Measurements from ENCODE around the gene ELAVL1. TPM values are rescaled to one million over a fixed set of nuclear protein-coding genes. Genes with fewer than 3 reads are reported as not detected.

ELAVL1 gene
- total RNA-seq, 4 donors from 2014 or later: 25.7 to 44.6 (median 34.5) TPM

- Histone ChIP-seq H3K36me3 (no peaks in the 10 kb centered on the region), H3K27me3 (no peaks in the 10 kb centered on the region), H3K4me3 (no peak overlapping the region), H3K9me3 (no peaks in the 10 kb centered on the region), H3K27ac (no peak overlapping the region), H3K4me1 (no peaks in the 10 kb centered on the region)
- no peak for DNase-seq
- TF ChIP-seq POLR2A (IDR thresholded peaks at IDR 0.05) (no peak), CTCF (IDR thresholded peaks at IDR 0.05) (no peak)
- intact Hi-C loops (cut with DNase I): no loop called here
- 88 to 89% methylated on average over 8 of the region's 8 CpGs for WGBS, 2 donors
These were observed 15.9 kb upstream of the ELAVL1 start for GRCh38 chr19:8021374-8021773.

- intact Hi-C loops (cut with DNase I): no loop called here
- no peak for DNase-seq
These were observed 15.2 kb upstream of the ELAVL1 start for GRCh38 chr19:8020681-8021080.

GRCh38 chr19:8017808-8018207 lies 12.4 kb upstream of the ELAVL1 start:
- intact Hi-C loops (cut with DNase I): no loop called here
- 73 to 79% methylated on average over 14 of the region's 14 CpGs for WGBS, 2 donors
- no peak for TF ChIP-seq POLR2A (IDR thresholded peaks at IDR 0.05)
- no peak for TF ChIP-seq CTCF (IDR thresholded peaks at IDR 0.05)

More at GRCh38 chr19:8020681-8021080, 15.2 kb upstream of the ELAVL1 start:
- no peak overlapping the region for H3K27ac ChIP-seq
- H3K4me1 ChIP-seq: no peaks in the 10 kb centered on the region
- 79 to 90% methylated on average over 7 of the region's 9 CpGs for WGBS, 2 donors
- no peak overlapping the region for H3K4me3 ChIP-seq
- no peaks in the 10 kb centered on the region for H3K9me3 ChIP-seq
- H3K27me3 ChIP-seq: no peaks in the 10 kb centered on the region
- no peaks in the 10 kb centered on the region for H3K36me3 ChIP-seq
- TF ChIP-seq POLR2A (IDR thresholded peaks at IDR 0.05): no peak
- TF ChIP-seq CTCF (IDR thresholded peaks at IDR 0.05): no peak

GRCh38 chr19:8004723-8005513 lies 523 bp downstream of the ELAVL1 start:
- H3K4me1 ChIP-seq: peaks cover 27 to 59% (median 45%) of the 10 kb centered on the region in 3 donors
- H3K36me3 ChIP-seq: peaks cover 0 to 16% (median 0%) of the 10 kb centered on the region in 3 donors
- peak overlapping the region; percentile 72 to 94 (median 87) for H3K4me3 ChIP-seq
- 0% methylated on average over 15 of the region's 74 CpGs for WGBS, 2 donors
- H3K27ac ChIP-seq: peak overlapping the region; percentile 83 to 95 (median 91)
- DNase-seq: no peak
- H3K27me3 ChIP-seq: no peaks in the 10 kb centered on the region
- intact Hi-C loops (cut with DNase I): no loop called here
- no peaks in the 10 kb centered on the region for H3K9me3 ChIP-seq
- TF ChIP-seq POLR2A (IDR thresholded peaks at IDR 0.05) (no peak), CTCF (IDR thresholded peaks at IDR 0.05) (no peak)

More at GRCh38 chr19:8017808-8018207, 12.4 kb upstream of the ELAVL1 start:
- Histone ChIP-seq H3K27me3 (no peaks in the 10 kb centered on the region), H3K9me3 (no peaks in the 10 kb centered on the region), H3K27ac (no peak overlapping the region), H3K4me3 (no peak overlapping the region), H3K36me3 (no peaks in the 10 kb centered on the region), H3K4me1 (no peaks in the 10 kb centered on the region)
- no peak for DNase-seq

- no peaks in the 10 kb centered on the region for H3K9me3 ChIP-seq
- H3K4me1 ChIP-seq: peaks cover 27 to 68% (median 45%) of the 10 kb centered on the region in 3 donors
- H3K27ac ChIP-seq: peak overlapping the region in 1 of 4 donors; percentile 94
- DNase-seq: no peak
- WGBS, 2 donors: 46 to 51% methylated on average over 6 of the region's 6 CpGs
- H3K4me3 ChIP-seq: peak overlapping the region; percentile 72 to 94 (median 87)
- TF ChIP-seq CTCF (IDR thresholded peaks at IDR 0.05): no peak
- no peak for TF ChIP-seq POLR2A (IDR thresholded peaks at IDR 0.05)
- intact Hi-C loops (cut with DNase I): no loop called here
- H3K36me3 ChIP-seq: peaks cover 0 to 23% (median 0%) of the 10 kb centered on the region in 3 donors
- H3K27me3 ChIP-seq: no peaks in the 10 kb centered on the region
These were observed 1.4 kb downstream of the ELAVL1 start for GRCh38 chr19:8004001-8004400.
